HG02588 (cell line): ENCODE data around the gene PTPRE.
"Not testable (repeated sequence)": the region's sequence is repeated elsewhere in the genome, so short reads cannot be mapped to it uniquely, and the experiment has no call there.

Source experiments
- ATAC-seq: cut with Tn5 transposase; IDR thresholded peaks from one replicate; pipeline ENCODE4 v1.9.1; 2021; ENCODE audit warnings: mild to moderate bottlenecking, moderate library complexity; ENCODE audit not compliant: unreplicated experiment

PTPRE gene

GRCh38 chr10:127977357-127978009, 70.6 kb downstream of the PTPRE start:
- no peak for ATAC-seq

DNA sequence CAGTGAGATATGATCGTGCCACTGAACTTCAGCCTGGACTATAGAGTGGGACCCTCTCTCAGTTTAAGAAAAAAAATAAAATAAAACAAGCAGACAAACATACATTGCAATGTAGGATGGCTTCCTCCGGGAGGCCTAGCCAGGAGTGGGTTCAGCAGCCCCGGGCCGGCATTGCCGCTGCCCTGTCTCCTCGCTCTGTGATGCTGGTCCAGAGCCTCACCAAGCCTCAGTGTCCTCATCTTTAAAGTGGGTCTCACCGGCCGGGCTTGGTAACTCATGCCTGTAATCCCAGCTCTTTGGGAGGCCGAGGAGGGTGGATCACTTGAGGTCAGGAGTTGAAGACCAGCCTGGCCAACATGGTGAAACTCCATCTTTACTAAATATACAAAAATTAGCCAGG, 71.6 kb downstream of the PTPRE start:
- no peak for ATAC-seq

DNA sequence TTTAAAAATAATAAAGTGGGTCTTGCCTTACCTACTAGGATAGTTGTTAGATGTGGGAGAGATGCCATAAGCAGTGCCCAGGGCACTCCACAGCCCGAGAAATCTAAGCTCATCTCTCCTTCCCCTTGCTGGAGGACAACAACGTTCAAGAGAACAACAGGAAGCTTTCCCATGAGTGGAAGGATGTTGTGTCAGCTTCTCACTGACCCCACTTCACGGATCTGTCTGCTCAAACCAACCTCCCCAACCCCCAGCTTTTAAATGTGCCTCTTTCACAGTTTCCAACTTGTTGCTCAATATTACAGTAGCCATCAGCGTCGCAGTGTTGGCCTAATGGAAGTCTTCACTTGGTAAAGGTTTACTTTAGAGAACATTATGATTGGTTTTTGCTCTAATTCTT, 72.1 kb downstream of the PTPRE start:
- no peak for ATAC-seq

- no peak for ATAC-seq
These were observed 72.7 kb downstream of the PTPRE start for GRCh38 chr10:127979566-127979965.

GRCh38 chr10:127980898-127981297, 74.0 kb downstream of the PTPRE start:
- no peak for ATAC-seq

DNA sequence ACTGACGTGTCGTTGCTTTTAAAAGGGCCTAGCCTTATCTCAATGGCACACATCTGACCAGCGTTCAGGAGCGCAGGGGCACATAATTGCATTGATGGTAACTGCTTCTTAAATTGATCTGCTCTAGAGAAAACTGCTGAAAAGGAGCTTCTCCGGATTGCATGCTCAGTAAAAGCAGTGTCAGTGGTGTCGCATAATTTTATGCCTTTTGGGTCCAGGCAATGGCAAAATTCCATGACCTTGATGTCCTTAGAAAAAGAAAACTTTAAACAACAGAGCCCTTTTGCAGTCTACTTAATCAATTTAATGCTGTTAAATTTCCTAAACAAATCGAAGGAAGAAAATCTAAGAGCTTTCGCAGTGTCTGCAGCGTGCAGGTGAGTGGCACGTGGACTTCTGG, 75.7 kb downstream of the PTPRE start:
- ATAC-seq: no peak

- no peak for ATAC-seq
These were observed 76.6 kb downstream of the PTPRE start for GRCh38 chr10:127983344-127984100.

- no peak for ATAC-seq
These were observed 78.0 kb downstream of the PTPRE start for GRCh38 chr10:127984945-127985344.

- ATAC-seq: no peak
These were observed 79.9 kb downstream of the PTPRE start for GRCh38 chr10:127986531-127987466.

DNA sequence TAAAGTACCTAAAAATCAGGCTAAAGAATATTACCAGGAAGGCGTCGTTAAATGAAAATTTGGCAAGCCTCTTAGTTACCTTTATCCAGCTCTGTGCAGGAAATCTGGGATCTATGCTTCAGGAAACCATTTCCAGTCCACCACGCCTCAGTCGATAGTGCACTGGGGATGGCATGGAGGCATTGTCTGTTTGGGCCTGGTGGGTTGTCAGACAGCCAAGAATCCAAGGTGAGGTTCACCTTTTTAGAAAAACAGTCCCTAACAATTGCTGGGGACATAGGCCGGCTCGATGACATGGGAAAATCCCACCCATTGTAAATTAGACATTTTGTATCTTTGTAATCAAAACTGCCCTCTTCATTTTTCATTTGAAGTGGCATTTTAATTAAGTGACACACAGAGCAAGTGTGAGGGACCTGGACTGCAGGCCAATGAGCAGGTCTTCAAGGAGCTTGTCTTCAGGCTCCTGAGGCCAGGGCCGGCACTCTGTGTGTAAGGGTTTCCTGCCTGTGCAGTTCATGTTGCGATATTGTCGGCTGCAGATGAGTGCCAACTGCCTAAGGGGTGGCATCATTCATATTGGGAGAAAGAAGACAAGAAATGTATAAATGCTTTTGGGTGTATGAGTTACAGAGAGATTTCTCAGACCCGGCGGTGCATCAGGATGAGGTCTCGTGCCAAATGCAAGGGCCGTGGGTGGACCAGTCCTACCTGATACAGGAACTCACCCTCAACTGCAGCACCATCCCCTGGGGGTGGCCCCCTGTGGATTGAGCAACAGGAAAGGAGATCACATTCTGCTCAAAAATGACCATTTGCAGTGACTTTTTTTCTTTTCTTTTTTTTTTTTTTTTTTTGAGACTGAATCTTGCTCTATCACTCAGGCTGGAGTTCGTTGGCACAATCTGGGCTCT, 80.8 kb downstream of the PTPRE start:
- no peak for ATAC-seq

GRCh38 chr10:127989481-127990012, 82.6 kb downstream of the PTPRE start:
- ATAC-seq: no peak

DNA sequence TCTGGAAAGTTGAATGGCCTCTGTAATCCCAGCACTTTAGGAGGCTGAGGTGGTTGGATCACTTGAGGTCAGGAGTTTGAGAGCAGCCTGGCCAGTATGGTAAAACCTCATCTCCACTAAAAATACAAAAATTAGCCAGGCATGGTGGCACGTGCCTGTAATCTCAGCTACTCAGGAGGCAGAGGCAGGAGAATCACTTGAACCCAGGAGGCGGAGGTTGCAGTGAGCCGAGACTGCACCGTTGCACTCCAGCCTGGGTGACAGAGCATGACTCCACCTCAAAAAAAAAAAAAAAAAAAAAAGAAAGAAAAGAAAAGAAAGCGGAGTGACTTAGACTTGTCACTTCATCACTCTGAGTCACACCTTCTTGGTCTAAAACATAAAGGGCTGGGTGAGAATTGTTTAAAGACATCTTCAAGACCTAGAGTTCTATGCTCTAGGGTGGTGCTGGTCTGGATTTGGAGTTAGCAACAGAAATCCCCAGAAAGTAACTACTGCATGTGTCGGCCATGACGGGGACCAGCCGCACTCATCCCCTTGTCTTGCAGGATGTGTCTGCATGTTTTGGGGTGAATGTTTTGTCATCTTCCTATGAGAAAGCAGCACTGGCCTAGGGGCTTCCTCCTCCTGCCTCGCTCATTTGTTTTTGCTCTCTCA, 83.4 kb downstream of the PTPRE start:
- ATAC-seq: not testable (repeated sequence)

GRCh38 chr10:127990846-127991542, 84.1 kb downstream of the PTPRE start:
- ATAC-seq: no peak

GRCh38 chr10:127991543-127992255, 84.8 kb downstream of the PTPRE start:
- no peak for ATAC-seq

GRCh38 chr10:127992376-127992775, 85.5 kb downstream of the PTPRE start:
- no peak for ATAC-seq

- ATAC-seq: no peak
These were observed 86.3 kb downstream of the PTPRE start for GRCh38 chr10:127993056-127993690.

GRCh38 chr10:127995939-127996338, 89.0 kb downstream of the PTPRE start:
- ATAC-seq: no peak

- no peak for ATAC-seq
These were observed 89.7 kb downstream of the PTPRE start for GRCh38 chr10:127996586-127996985.
